HEK293 (cell line): ENCODE data around the gene ZKSCAN1.

Experiments
- CTCF ChIP-seq: fragments of 450-650 bp; formaldehyde crosslinking; IDR thresholded peaks from 2 replicates; pipeline ENCODE4 v1.5.1; 2016; ENCODE audit warnings: missing biosample characterization, missing genetic modification characterization
- MYNN ChIP-seq: fragments of 450-650 bp; formaldehyde crosslinking; IDR thresholded peaks from 2 replicates; pipeline ENCODE4 v1.5.1; 2016; ENCODE audit warnings: missing biosample characterization, missing genetic modification characterization, borderline replicate concordance
- SP2 ChIP-seq: fragments of 450-650 bp; formaldehyde crosslinking; IDR thresholded peaks from 2 replicates; pipeline ENCODE4 v1.5.1; 2016; ENCODE audit warnings: missing biosample characterization, missing genetic modification characterization
- TRIM28 ChIP-seq: IDR thresholded peaks from 2 replicates; pipeline ENCODE4 v1.6.1; 2011; ENCODE audit warnings: low read length, control low read depth, borderline replicate concordance
- YY1 ChIP-seq: fragments of 450-650 bp; formaldehyde crosslinking; IDR thresholded peaks from 2 replicates; pipeline ENCODE4 v1.5.1; 2018; ENCODE audit warnings: missing biosample characterization, missing genetic modification characterization
- ZNF239 ChIP-seq: fragments of 450-650 bp; formaldehyde crosslinking; IDR thresholded peaks from 2 replicates; pipeline ENCODE4 v1.5.1; 2016; ENCODE audit warnings: missing biosample characterization, missing genetic modification characterization
- ZNF311 ChIP-seq: fragments of 450-650 bp; formaldehyde crosslinking; IDR thresholded peaks from 2 replicates; pipeline ENCODE4 v1.5.1; 2017; ENCODE audit warnings: missing biosample characterization, missing genetic modification characterization, borderline replicate concordance
- ZNF394 ChIP-seq: fragments of 450-650 bp; formaldehyde crosslinking; IDR thresholded peaks from 2 replicates; pipeline ENCODE4 v1.5.1; 2016; ENCODE audit warnings: missing biosample characterization, missing genetic modification characterization, mild to moderate bottlenecking, moderate library complexity, borderline replicate concordance
- ZNF549 ChIP-seq: fragments of 450-650 bp; IDR thresholded peaks from 2 replicates; pipeline ENCODE4 v1.5.1; 2018; ENCODE audit warnings: missing biosample characterization, missing genetic modification characterization, mild to moderate bottlenecking, inconsistent platforms, moderate library complexity

GRCh38 chr7:100080907-100081534 lies 65.6 kb downstream of the ZKSCAN1 start:
- TF ChIP-seq ZNF549 (tag by site-specific recombination) = no peak
- TF ChIP-seq YY1 (tag by site-specific recombination) = no peak
- TF ChIP-seq MYNN (tag by site-specific recombination) = no peak
- TF ChIP-seq ZNF239 (tag by site-specific recombination) = no peak
- no peak for TF ChIP-seq CTCF
- no peak for TF ChIP-seq TRIM28
- TF ChIP-seq SP2 (tag by site-specific recombination) = no peak
- no peak for TF ChIP-seq ZNF394
- no peak for TF ChIP-seq ZNF311 (tag by site-specific recombination)
